HL-60/S4 (cell line): Measurements from ENCODE around the gene ING4.
"Not testable (repeated sequence)": the region's sequence is repeated elsewhere in the genome, so short reads cannot be mapped to it uniquely, and the experiment has no call there.

Experiments
- in situ Hi-C: fragments of 300-500 bp; cut with MboI; formaldehyde crosslinking; loops from 2 replicates; pipeline ENCODE4 v1.14.3; 2022; ENCODE audit warnings: low sequenced_read_pairs

The ING4 gene

DNA sequence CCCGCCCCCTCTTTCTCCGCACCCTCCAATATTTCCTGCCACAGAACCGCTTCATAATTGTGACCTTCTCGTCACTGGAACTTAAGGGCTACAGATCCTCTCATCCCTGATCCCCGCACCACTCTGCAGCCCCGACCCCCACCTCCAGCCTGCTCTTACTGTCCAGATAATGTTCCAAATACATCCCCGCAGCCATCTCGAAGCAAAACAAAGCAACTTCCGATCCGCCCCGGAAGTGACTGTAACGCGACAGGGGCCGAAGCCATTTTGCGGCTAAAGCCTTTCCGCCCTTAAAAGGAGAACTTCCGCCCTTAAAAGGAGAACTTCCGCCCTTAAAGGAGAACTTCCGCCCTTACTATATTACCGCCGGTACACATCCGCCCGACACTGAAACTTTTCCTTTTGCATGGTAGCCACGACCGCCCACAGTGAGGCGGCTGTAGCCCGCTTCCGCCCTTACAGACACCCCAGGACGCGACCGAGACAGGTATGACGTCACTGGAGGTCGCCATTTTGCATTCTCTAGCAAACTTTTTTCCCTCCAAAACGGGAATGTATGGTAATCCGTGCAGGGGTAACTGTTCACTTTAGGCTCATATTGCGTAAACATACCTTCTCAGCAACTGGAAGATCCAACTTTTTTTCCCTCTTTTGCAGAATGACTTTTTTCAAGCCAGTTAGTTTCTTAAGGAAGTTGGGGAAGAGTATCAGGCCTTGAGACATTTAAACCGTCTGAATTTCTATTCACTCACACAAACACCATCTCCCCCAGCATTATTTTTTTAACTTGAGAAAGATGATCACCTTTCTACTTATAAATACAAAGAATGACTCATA lies at the start of gene ING4:
Gene ING4 (minus strand): TSS at position 214 of the 837 bp plus-strand sequence. CDS start 18 bp downstream, at position 196.
- in situ Hi-C loops, result no loop called here

- in situ Hi-C loops, result no loop called here
Measured at GRCh38 chr12:6708960-6709394, 46.1 kb upstream of the ING4 start.

GRCh38 chr12:6708351-6708750 lies 45.4 kb upstream of the ING4 start:
- in situ Hi-C loops, result not testable (repeated sequence)

DNA sequence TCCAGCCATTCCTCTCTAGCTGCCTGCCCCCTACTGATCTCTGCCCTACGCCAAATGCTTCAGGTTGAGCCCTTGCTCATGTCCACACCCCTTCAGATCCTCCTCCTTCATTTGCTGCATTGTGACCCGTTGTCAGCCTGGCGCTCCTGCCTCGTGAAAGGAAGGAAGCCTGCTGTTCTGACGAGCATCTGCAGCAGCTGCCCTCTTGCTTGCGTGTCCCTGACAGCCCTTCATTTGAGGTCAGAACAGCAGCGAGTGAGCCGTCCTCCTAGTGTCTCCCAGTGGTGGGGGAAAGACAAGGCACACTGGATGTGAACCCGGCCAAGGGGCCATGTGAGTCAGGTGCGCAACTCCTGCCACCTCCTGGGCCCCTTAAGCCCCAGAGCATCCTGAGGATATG lies 40.7 kb upstream of the ING4 start:
- in situ Hi-C loops, result no loop called here

DNA sequence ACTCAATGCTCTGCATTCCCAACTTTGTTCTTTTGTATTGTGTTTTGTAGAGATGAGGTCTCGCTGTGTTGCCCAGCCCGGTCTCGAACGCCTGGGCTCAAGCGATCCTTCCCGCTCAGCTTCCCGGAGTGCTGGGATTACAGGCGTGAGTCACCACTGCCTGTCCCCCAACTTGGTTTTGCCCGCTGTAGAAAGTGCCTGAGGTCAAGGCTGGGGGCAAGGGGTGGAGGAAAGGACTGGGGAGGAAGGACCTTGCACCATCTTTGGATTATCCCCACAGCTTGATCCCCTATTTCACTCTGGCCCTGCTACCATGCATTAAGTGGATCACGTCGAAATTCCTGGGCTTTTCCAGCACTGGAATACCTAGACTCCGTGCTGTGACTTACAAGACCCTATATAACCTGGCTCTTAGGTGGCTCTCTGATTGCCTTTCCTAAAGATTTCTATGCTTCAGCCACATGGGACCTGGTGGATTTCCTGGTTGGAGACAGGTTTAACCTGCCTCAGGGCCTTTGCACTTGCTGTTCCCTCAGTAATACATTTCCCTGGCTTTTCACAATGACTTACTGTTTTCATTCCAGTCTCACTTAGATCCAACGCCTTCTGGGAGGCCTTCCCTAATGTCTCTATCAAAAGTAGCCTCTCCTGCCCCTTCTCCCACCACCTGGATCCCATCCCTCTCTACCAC lies 38.3 kb upstream of the ING4 start:
- in situ Hi-C loops, result no loop called here

DNA sequence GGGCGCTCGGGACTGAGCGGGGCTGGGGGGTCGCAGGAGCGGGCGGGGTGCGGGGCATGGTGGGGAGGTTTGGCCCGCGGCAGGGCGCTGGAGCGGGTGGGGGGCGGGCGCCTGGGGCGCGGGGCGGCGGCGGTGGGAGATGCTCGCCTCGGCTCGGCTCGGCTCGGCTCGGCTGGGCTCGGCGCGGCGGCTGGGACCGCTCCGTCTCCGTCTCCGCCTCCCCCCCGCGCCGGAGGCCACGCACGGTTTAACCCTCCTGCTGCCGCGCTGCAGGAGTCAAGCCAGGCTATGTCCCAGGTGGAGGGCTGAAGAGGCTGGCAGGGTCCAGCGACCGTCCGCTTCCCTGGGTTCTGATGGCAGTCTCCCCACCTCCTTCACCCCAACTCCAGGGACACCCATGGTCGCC lies 37.7 kb upstream of the ING4 start, which contains the start of gene PIANP:
Gene PIANP (minus strand): TSS at position 170 of the 406 bp plus-strand sequence. CDS start 2,754 bp downstream, outside the sequence.
- in situ Hi-C loops, result no loop called here

- in situ Hi-C loops, result no loop called here
Measured at GRCh38 chr12:6699989-6700645, 37.2 kb upstream of the ING4 start.

- in situ Hi-C loops, result no loop called here
Measured at GRCh38 chr12:6699259-6699988, 36.5 kb upstream of the ING4 start.

- in situ Hi-C loops, result no loop called here
Measured at GRCh38 chr12:6698352-6699046, 35.6 kb upstream of the ING4 start.

GRCh38 chr12:6697584-6698351 lies 34.8 kb upstream of the ING4 start:
- in situ Hi-C loops, result no loop called here

GRCh38 chr12:6696690-6697583 lies 34.0 kb upstream of the ING4 start:
- in situ Hi-C loops, result no loop called here

DNA sequence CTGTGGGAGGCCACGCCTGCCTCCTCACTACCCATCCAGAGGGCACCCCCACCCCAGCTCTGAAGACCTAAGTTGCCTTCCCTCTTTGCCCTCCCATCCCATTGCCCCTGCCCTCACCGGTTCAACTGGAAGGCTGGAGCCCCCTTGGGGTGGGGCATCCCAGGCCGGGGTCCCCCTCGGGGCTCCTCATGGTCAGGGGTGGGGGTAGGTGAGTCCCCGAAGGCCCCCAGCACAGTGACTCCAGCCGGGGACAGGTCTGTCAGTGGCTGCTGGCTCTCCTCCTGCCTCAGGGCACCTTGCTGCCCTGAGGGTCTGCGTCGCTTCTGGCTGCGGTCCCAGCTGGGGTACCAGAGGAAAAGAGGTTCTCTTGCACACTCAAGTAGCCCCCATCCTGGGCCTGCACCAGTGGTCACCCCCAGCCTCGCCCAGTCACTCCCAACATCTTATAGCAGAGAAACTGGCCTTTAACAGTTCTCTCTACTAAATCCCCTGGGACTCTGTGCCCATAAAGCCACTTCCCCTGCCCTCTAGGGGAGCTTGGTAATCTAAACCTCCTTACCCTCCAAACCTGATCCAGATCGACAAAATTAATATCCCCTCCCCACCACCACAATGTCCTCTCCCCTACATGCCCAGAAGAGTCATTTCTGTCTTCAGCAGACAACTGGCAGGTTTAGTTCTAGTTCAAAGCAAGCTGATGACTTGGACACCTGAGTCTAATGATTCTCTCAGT lies 32.6 kb upstream of the ING4 start:
- in situ Hi-C loops, result no loop called here

DNA sequence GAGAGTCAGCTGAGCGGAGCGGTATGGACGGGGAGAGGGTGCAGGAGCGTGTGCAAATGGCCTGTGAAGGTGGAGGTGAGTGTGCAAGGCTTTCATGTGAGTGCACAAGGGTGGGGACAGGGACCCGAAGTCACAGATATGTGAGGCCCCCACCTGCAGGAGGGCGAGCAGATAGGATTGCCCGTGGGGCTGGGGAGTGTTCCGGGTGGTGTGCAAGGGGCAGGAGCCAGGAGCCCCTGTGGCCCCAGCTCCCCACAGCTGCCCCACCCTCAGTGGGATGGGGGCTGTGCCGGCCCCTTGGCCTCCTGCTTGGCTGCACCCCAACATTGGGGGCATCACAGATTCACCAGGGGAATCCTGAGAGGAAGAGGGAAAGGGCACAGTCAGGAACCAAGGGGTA lies 31.8 kb upstream of the ING4 start:
- in situ Hi-C loops, result no loop called here

DNA sequence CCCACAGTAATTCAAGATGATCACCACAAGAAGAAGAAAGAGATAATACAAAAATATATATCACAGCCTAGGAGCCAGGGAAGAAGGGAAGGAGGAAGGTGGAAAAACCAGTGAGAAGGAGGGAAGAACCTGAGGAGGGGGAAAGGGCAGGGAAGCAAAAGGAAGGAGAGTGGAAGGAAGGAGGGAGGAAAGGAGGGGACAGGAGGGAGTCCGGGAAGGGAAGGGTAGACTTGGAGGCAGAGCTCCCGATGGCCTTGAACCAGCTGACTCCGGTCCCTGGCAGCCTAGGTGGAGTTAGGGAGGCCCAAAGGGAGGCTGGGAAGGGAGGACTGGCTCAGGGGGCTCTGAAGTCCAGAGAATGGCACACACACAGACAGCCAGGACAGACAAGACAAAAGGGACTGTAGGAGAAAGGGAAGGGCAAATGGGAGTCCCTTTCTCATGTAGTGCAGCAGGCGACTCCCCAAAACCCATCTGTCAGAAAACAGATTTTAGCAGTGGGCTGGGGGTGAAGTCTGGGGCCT lies 31.0 kb upstream of the ING4 start:
- in situ Hi-C loops, result no loop called here

GRCh38 chr12:6692888-6693287 lies 30.0 kb upstream of the ING4 start:
- in situ Hi-C loops, result no loop called here

DNA sequence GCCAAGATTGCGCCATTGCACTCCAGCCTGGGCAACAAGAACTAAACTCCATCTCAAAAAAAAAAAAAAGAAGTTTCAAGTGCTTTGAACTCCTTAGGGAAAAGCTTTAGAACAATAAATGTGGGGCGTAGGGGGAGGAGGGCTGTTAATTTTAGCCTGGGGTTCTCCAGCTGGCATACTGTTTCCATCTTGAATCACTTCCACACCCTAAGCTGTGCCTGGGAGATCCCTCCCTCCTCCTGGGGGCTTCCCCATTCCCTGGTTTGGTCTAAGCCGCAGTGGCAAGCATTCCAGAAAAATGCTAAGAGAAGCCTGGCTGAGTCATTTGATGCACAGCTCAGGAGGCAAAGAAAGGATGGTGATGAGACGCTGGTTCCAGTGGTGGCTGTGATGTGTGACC lies 28.6 kb upstream of the ING4 start:
- in situ Hi-C loops, result no loop called here

DNA sequence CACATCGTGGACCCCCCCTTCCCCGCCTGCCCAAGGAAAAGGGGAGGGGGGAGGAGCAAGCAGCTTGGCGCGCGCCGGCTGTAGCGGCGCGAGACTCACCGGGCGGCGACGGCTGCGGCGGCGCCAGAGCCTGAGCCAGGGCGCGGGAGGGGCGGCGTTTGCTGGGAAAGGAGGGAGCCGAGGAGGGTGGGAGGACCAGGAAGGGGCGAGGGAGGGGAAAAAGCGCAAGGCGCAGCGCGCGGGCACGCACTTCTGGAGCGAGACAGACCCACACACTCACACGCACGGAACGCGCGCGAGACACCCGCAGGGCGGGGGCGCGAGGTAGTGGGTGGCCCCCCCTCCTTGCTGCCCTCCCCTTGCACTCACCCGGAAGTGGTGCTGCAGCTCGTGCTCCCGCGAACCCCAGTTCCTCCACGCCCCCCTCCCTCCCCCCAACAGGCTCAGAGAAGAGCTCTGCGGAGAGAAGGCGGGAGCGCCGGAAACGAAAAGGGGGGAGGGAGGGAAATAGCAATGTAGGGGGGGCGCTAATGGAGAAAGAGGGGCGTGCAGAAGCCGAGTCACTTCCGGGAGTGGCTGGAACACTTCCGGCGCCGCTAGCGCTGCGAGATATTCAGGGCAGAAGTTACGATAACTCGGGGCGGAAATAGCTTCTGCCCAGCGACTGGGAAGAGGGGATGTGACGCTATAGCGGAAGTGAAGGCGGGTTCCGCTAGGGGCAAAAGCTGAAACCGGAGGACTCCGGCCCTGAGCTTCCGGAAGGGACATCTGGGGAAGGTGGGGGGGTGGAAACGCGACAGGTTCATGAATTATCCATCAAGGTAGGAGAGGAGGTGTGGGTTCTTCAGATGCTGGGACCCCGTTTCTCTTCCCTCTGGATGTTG lies 26.3 kb upstream of the ING4 start, which contains the start of gene ZNF384:
Gene ZNF384 (minus strand): TSS at position 377 of the 884 bp plus-strand sequence. CDS start 9,855 bp downstream, outside the sequence.
- in situ Hi-C loops, result no loop called here
